HepG2 (cell line): Measurements from ENCODE around the gene KRT38. TPM values are rescaled to one million over a fixed set of nuclear protein-coding genes. Genes with fewer than 3 reads are reported as not detected.

Experiments
- ATAC-seq: fragments of 200-7000 bp; cut with Tn5 transposase; 3 replicates; pipeline ENCODE4 v1.9.1; 2020; ENCODE audit warnings: mild to moderate bottlenecking, moderate library complexity
- BruUV-seq: library from RNA; stranded (reverse); fragments of 400-500 nt; replicated peaks from 2 replicates; lab custom pipeline; 2021; lab: Mats Ljungman, UMichigan
- CTCF ChIA-PET: fragments of 300-600 bp; formaldehyde crosslinking; extraction: SDS; loops from one replicate; lab custom pipeline; 2021; ENCODE audit warnings: low total read pairs, inconsistent platforms, low intra/inter-chr PET ratio; lab: Yijun Ruan, JAX
- POLR2A ChIA-PET: fragments of 350-600 bp; sonication (Branson Sonifier 250); formaldehyde crosslinking; loops from one replicate; lab custom pipeline; 2020; ENCODE audit warnings: antibody characterized with exemption, inconsistent platforms; lab: Yijun Ruan, JAX
- DNase-seq: peaks from one replicate; pipeline ENCODE4 v3.0.0-alpha.2; 2015; ENCODE audit warnings: low spot score
- FAIRE-seq: peaks from 3 replicates; lab custom pipeline; 2011; peaks lifted over from hg19 to GRCh38; lab: Jason Lieb, UNC
- H2AFZ ChIP-seq: one replicate; pipeline ENCODE4 v1.6.1; 2011; ENCODE audit warnings: low read length, inconsistent platforms
- H3K27ac ChIP-seq: fragments of 300-600 bp; 3 replicates; pipeline ENCODE4 v1.8.0; 2011; ENCODE audit warnings: mixed run types, mild to moderate bottlenecking, mixed read lengths, low read length, inconsistent platforms; ENCODE audit not compliant: insufficient read depth; ENCODE audit errors: extremely low read length
- H3K27me3 ChIP-seq, 2 experiments: fragments of 200-600 bp in 1 of 2; 2 replicates in 1 of 2; 3 replicates in 1 of 2; pipeline versions ENCODE4 v1.6.0 to v1.8.0; 2011; ENCODE audit warnings: low read length in 2 of 2, mild to moderate bottlenecking in 2 of 2, moderate library complexity in 2 of 2, inconsistent platforms in 1 of 2; ENCODE audit not compliant: insufficient read depth in 2 of 2, control insufficient read depth in 1 of 2
- H3K36me3 ChIP-seq, 2 experiments: fragments of 200-600 bp in 1 of 2; replicated peaks in 1 of 2; 2 replicates in 1 of 2; 3 replicates in 1 of 2; pipeline versions ENCODE4 v1.5.1 to v1.8.0; 2011; ENCODE audit warnings: low read length in 2 of 2, inconsistent platforms in 1 of 2; ENCODE audit not compliant: insufficient read depth in 2 of 2, control insufficient read depth in 1 of 2
- H3K4me1 ChIP-seq: 2 replicates; pipeline ENCODE4 v1.5.1; 2012; ENCODE audit warnings: low read length, inconsistent platforms; ENCODE audit not compliant: insufficient read depth
- H3K4me2 ChIP-seq: 2 replicates; pipeline ENCODE4 v1.6.0; 2011; ENCODE audit warnings: low read depth, low read length, inconsistent platforms
- H3K4me3 ChIP-seq, 3 experiments: fragments of 200-600 bp in 1 of 3; sonication (generic), shearing (Covaris generic) in 1 of 3; replicated peaks in 1 of 3; 2 replicates each; pipeline ENCODE4 v1.5.1; 2011 to 2016; ENCODE audit warnings: low read length in 3 of 3, inconsistent platforms in 2 of 3, low read depth in 2 of 3, mild to moderate bottlenecking in 2 of 3, control low read depth in 1 of 3, mixed read lengths in 1 of 3; ENCODE audit not compliant: insufficient read depth in 1 of 3
- H3K79me2 ChIP-seq: one replicate; pipeline ENCODE4 v1.6.1; 2011; ENCODE audit warnings: low read length, inconsistent platforms; ENCODE audit not compliant: insufficient read depth
- H3K9ac ChIP-seq: 2 replicates; pipeline ENCODE4 v1.6.0; 2011; ENCODE audit warnings: mild to moderate bottlenecking, low read depth, low read length, inconsistent platforms; ENCODE audit not compliant: insufficient read depth
- H3K9me3 ChIP-seq: 2 replicates; pipeline ENCODE4 v1.5.1; 2012; ENCODE audit warnings: mild to moderate bottlenecking, low read length
- H4K20me1 ChIP-seq: 2 replicates; pipeline ENCODE4 v1.6.0; 2011; ENCODE audit warnings: inconsistent platforms, mild to moderate bottlenecking, low read length, moderate library complexity; ENCODE audit not compliant: insufficient read depth
- CEBPZ ChIP-seq: IDR thresholded peaks from 2 replicates; pipeline ENCODE4 v1.6.1; 2012; ENCODE audit warnings: low read length, improper control_type of control experiment
- CREM ChIP-seq, 2 experiments: sonication (generic) in 1 of 2; formaldehyde crosslinking in 1 of 2; IDR thresholded peaks; 2 replicates each; pipeline versions ENCODE4 v1.4.0 to v1.6.1; 2016 to 2020; ENCODE audit warnings: antibody characterized with exemption in 1 of 2, mild to moderate bottlenecking in 1 of 2, missing genetic modification reagents in 1 of 2
- ELF4 ChIP-seq: sonication (generic); formaldehyde crosslinking; IDR thresholded peaks from 2 replicates; pipeline ENCODE4 v1.5.0; 2020; ENCODE audit warnings: missing genetic modification reagents, mild to moderate bottlenecking, moderate library complexity, borderline replicate concordance
- HHEX ChIP-seq: IDR thresholded peaks from 2 replicates; pipeline ENCODE4 v1.6.1; 2016; ENCODE audit warnings: control low read depth
- KLF16 ChIP-seq, 2 experiments: sonication (generic) in 1 of 2; formaldehyde crosslinking in 1 of 2; IDR thresholded peaks; 2 replicates each; pipeline versions ENCODE4 v1.6.1 to v1.8.0; 2016 to 2023; ENCODE audit warnings: missing genetic modification reagents in 2 of 2, missing compliant biosample characterization in 1 of 2
- MXD3 ChIP-seq: IDR thresholded peaks from 2 replicates; pipeline ENCODE4 v1.6.1; 2016; ENCODE audit warnings: mild to moderate bottlenecking, missing biosample characterization, missing genetic modification reagents
- PHB2 ChIP-seq: fragments of 450-650 bp; IDR thresholded peaks from 2 replicates; pipeline ENCODE4 v1.6.1; 2018; ENCODE audit not compliant: partially characterized antibody
- ZNF30 ChIP-seq: sonication (generic); formaldehyde crosslinking; IDR thresholded peaks from 2 replicates; pipeline ENCODE4 v1.5.0; 2020; ENCODE audit warnings: mild to moderate bottlenecking, missing genetic modification reagents
- ZNF44 ChIP-seq: sonication (generic); formaldehyde crosslinking; IDR thresholded peaks from 2 replicates; pipeline ENCODE4 v1.5.1; 2020; ENCODE audit warnings: mild to moderate bottlenecking, missing genetic modification reagents
- ZNF576 ChIP-seq: sonication (generic); formaldehyde crosslinking; IDR thresholded peaks from 2 replicates; pipeline ENCODE4 v1.4.0; 2020; ENCODE audit warnings: mild to moderate bottlenecking, missing genetic modification reagents
- WGBS: methylation state at CpG from one replicate; pipeline ENCODE4 v1.1.6; 2017; ENCODE audit warnings: low lambda C conversion rate; 5-methylcytosine and 5-hydroxymethylcytosine counted together
- in situ Hi-C: cut with HindIII; loops from 2 replicates; pipeline ENCODE4 v1.10.0; 2017; ENCODE audit warnings: low pct_unique_long_range_greater_than_20kb; ENCODE audit not compliant: extremely low pct_ligation_motif_present
- intact Hi-C: fragments of 100-400 bp; cut with micrococcal nuclease; formaldehyde crosslinking; loops from one replicate; pipeline ENCODE4 v1.10.0; 2022; ENCODE audit not compliant: unreplicated experiment
- polyA plus RNA-seq, 8 experiments: library from polyadenylated mRNA; depleted of rRNA in 3 of 8; stranded (reverse) in 7 of 8; unstranded in 1 of 8; fragments of >200 nt; fragmentation: Illumina TruSeq in 4 of 8; extraction: Trizol in 4 of 8; gene quantifications; 2 replicates each; pipeline versions ENCODE4 v1.2.1 to v1.2.3, GENCODE V29; 2011 to 2016; ENCODE audit warnings: low read depth in 4 of 8, missing spikeins in 1 of 8, mixed read lengths in 1 of 8; ENCODE audit not compliant: insufficient read depth in 1 of 8
- total RNA-seq, 5 experiments: library from RNA; depleted of rRNA; stranded (reverse); fragments of >200 nt; fragmentation: Illumina TruSeq; extraction: Trizol; gene quantifications; 2 replicates each; pipeline ENCODE4 v1.2.3, GENCODE V29; 2016; ENCODE audit warnings: low read depth in 1 of 5

The KRT38 gene
- total and polyA plus RNA-seq, 2 of the 13 experiments (the other 11 are each of a cell fraction or from before 2014, with no cell fraction given), result not detected

DNA sequence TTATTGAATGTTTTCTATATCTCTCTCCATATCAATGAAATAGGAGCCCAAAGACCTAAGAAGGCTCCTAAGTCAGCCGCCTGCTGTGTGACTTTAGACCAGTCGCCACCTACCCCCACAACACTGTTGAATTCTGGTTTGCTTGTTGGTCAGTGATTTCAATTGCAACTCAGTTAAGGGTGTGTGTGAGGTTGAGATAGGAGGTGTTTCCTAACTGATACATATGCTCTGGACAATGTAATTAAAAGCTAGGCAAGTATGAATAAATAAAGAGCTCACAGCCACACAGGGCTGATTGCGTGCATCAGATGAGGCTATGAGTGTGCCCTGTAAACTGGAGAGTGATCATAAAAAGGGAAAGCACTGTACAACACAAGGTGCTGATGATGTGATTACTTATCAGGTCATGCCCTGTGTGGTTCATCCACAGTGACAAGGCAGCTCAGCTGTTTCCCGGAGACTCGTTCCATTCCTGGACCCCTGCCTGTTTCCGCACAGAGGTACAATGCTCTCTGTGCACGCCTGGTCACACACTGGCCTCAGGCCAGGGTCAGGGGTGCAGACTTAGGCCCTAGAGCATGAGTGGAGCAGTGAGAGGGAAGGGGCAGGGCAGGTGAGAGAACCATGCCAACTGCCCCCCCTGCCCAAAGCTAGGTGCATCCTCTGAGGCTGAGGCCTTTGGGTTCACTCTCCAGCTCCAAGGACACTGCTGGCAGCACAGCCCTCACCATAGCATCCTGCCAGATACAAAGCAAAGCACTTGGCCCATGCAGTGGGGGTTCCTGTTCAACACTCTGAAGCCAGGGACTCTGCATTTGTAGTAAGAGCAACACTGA, 43.4 kb upstream of the KRT38 start:
- Histone ChIP-seq H2AFZ (no peak overlapping the region), H4K20me1 (no peaks in the 10 kb centered on the region), H3K9me3 (no peaks in the 10 kb centered on the region), H3K36me3 (no peaks in the 10 kb centered on the region), H3K9ac (no peak overlapping the region), H3K4me3 (no peak overlapping the region), H3K27me3 (peaks cover 1 to 30% of the 10 kb centered on the region in 2 experiments; a peak in 4 of 5 replicates), H3K79me2 (no peaks in the 10 kb centered on the region), H3K4me2 (no peak overlapping the region), H3K4me1 (no peaks in the 10 kb centered on the region), H3K27ac (no peak overlapping the region)
- TF ChIP-seq CREM (IDR thresholded peaks at IDR 0.05), result no peak
- no peak for TF ChIP-seq CREM (CRISPR knock-in tag; IDR thresholded peaks at IDR 0.05)
- TF ChIP-seq ZNF576, result no peak
- no peak for TF ChIP-seq HHEX
- no peak for TF ChIP-seq ELF4 (CRISPR knock-in tag)
- no peak for TF ChIP-seq CEBPZ
- TF ChIP-seq KLF16 (CRISPR knock-in tag; IDR thresholded peaks at IDR 0.05), result no peak
- TF ChIP-seq MXD3 (CRISPR knock-in tag), result no peak
- TF ChIP-seq ZNF44 (CRISPR knock-in tag), result no peak
- TF ChIP-seq PHB2, result no peak
- no peak for TF ChIP-seq ZNF30 (CRISPR knock-in tag)
- intact Hi-C loops (no loop called here), in situ Hi-C loops (no loop called here)
- CTCF ChIA-PET, result no interaction called here
- FAIRE-seq, result no peak
- no peak for ATAC-seq
- WGBS, result 42% methylated on average over 7 of the region's 7 CpGs
- POLR2A ChIA-PET, result no interaction called here
- BruUV-seq, result no TSS peak
- no peak for DNase-seq
